ENCODE results near the gene TEX35. TPM values are rescaled to one million over a fixed set of nuclear protein-coding genes. Genes with fewer than 3 reads are reported as not detected.

The TEX35 gene
- total and polyA plus RNA-seq, 10 of the 15 experiments (the other 5 are each of a cell fraction or from before 2014, with no cell fraction given): not detected

DNA sequence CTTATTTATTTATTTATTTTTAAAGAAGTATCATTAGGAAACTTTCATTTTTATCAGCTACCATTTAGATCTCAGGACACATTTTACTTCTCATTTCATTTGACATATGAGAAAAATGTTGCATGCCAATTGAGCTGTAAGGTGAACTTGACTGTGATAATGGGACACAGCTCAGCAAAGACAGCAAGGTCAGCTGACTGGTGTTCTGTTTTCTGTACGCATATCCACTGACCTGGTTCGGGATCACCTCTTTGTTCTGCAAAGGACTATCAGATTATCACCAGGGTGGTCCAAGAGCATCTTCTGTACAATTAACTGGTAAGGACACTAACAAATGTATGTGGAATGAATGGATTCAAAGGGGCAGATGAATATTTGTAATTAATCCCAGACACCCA is 51.9 kb downstream of the TEX35 start:
- BruUV-seq (replicated peaks): no TSS peak
- no peaks in the 10 kb centered on the region for H3K36me3 ChIP-seq (ENCODE audit: control insufficient read depth in 2 of 2, insufficient read depth in 2 of 2, low read length in 1 of 2)
- no peak overlapping the region for H3K9ac ChIP-seq (ENCODE audit: control insufficient read depth, insufficient read depth, low read length)
- ChIA-PET CTCF (interaction anchor here (0.6 to 1.7 kb wide), 4 partner anchors 8 to 1272 kb away, joined by 3 to 7 read pairs (median 3); no protein-coding TSS in a partner anchor), SMC1A (ENCODE audit: uncharacterized antibody, unreplicated experiment) (interaction anchor here (0.8 to 2.8 kb wide), 4 partner anchors 8 to 41 kb away, joined by 3 to 13 read pairs (median 6); no protein-coding TSS in a partner anchor), RAD21 (ENCODE audit: unreplicated experiment) (interaction anchor here (0.9 kb wide), 1 partner anchor 189 kb away, joined by 3 read pairs; no protein-coding TSS in a partner anchor), POLR2A (interaction anchor here (1.2 kb wide), 1 partner anchor 9 kb away, joined by 3 read pairs; no protein-coding TSS in a partner anchor)
- no peak overlapping the region for H3K27ac ChIP-seq (ENCODE audit: control insufficient read depth, insufficient read depth)
- no peaks in the 10 kb centered on the region; the same call in 2 of the 3 replicates for H3K9me3 ChIP-seq (replicated peaks; ENCODE audit: control insufficient read depth, insufficient read depth, low read length)
- H4K20me1 ChIP-seq (ENCODE audit: control insufficient read depth, insufficient read depth): no peaks in the 10 kb centered on the region
- no peaks in the 10 kb centered on the region for H3K79me2 ChIP-seq (ENCODE audit: control insufficient read depth, insufficient read depth, low read length)
- no peak overlapping the region for H3K4me3 ChIP-seq
- intact Hi-C loops (cut with micrococcal nuclease; ENCODE audit: unreplicated experiment): loop anchor here (5.0 kb wide), 1 partner anchor 43 kb away; no protein-coding TSS in a partner anchor
- DNase-seq (ENCODE audit: low read depth, low spot score): no peak
- H3K27me3 ChIP-seq (replicated peaks in 1 of 2; ENCODE audit: control insufficient read depth in 2 of 2, insufficient read depth in 2 of 2, low read length in 1 of 2): no peaks in the 10 kb centered on the region
- WGBS (ENCODE audit: insufficient coverage, insufficient replicate concordance, low lambda C conversion rate, missing lambda C conversion rate): 93% methylated on average over 2 of the region's 2 CpGs
- H2AFZ ChIP-seq (ENCODE audit: control insufficient read depth, low read depth, low read length): no peak overlapping the region
- FAIRE-seq: no peak
- H3K4me2 ChIP-seq (ENCODE audit: control insufficient read depth, insufficient read depth): no peak overlapping the region
- no peak for ATAC-seq
- TF ChIP-seq, protein P1, sequence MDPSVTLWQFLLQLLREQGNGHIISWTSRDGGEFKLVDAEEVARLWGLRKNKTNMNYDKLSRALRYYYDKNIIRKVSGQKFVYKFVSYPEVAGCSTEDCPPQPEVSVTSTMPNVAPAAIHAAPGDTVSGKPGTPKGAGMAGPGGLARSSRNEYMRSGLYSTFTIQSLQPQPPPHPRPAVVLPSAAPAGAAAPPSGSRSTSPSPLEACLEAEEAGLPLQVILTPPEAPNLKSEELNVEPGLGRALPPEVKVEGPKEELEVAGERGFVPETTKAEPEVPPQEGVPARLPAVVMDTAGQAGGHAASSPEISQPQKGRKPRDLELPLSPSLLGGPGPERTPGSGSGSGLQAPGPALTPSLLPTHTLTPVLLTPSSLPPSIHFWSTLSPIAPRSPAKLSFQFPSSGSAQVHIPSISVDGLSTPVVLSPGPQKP (IDR thresholded peaks at IDR 0.05; ENCODE audit: low read depth, low read length): no peak
- TF ChIP-seq, protein P2, sequence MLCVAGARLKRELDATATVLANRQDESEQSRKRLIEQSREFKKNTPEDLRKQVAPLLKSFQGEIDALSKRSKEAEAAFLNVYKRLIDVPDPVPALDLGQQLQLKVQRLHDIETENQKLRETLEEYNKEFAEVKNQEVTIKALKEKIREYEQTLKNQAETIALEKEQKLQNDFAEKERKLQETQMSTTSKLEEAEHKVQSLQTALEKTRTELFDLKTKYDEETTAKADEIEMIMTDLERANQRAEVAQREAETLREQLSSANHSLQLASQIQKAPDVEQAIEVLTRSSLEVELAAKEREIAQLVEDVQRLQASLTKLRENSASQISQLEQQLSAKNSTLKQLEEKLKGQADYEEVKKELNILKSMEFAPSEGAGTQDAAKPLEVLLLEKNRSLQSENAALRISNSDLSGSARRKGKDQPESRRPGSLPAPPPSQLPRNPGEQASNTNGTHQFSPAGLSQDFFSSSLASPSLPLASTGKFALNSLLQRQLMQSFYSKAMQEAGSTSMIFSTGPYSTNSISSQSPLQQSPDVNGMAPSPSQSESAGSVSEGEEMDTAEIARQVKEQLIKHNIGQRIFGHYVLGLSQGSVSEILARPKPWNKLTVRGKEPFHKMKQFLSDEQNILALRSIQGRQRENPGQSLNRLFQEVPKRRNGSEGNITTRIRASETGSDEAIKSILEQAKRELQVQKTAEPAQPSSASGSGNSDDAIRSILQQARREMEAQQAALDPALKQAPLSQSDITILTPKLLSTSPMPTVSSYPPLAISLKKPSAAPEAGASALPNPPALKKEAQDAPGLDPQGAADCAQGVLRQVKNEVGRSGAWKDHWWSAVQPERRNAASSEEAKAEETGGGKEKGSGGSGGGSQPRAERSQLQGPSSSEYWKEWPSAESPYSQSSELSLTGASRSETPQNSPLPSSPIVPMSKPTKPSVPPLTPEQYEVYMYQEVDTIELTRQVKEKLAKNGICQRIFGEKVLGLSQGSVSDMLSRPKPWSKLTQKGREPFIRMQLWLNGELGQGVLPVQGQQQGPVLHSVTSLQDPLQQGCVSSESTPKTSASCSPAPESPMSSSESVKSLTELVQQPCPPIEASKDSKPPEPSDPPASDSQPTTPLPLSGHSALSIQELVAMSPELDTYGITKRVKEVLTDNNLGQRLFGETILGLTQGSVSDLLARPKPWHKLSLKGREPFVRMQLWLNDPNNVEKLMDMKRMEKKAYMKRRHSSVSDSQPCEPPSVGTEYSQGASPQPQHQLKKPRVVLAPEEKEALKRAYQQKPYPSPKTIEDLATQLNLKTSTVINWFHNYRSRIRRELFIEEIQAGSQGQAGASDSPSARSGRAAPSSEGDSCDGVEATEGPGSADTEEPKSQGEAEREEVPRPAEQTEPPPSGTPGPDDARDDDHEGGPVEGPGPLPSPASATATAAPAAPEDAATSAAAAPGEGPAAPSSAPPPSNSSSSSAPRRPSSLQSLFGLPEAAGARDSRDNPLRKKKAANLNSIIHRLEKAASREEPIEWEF (IDR thresholded peaks at IDR 0.05; ENCODE audit: insufficient replicate concordance, low read depth, low read length): no peak
- TF ChIP-seq MTA3 (IDR thresholded peaks at IDR 0.05; ENCODE audit: borderline replicate concordance, low read length): no peak
- TF ChIP-seq, protein P3, sequence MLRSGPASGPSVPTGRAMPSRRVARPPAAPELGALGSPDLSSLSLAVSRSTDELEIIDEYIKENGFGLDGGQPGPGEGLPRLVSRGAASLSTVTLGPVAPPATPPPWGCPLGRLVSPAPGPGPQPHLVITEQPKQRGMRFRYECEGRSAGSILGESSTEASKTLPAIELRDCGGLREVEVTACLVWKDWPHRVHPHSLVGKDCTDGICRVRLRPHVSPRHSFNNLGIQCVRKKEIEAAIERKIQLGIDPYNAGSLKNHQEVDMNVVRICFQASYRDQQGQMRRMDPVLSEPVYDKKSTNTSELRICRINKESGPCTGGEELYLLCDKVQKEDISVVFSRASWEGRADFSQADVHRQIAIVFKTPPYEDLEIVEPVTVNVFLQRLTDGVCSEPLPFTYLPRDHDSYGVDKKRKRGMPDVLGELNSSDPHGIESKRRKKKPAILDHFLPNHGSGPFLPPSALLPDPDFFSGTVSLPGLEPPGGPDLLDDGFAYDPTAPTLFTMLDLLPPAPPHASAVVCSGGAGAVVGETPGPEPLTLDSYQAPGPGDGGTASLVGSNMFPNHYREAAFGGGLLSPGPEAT (IDR thresholded peaks at IDR 0.05; ENCODE audit: low read depth): no peak
- TF ChIP-seq, protein P4, sequence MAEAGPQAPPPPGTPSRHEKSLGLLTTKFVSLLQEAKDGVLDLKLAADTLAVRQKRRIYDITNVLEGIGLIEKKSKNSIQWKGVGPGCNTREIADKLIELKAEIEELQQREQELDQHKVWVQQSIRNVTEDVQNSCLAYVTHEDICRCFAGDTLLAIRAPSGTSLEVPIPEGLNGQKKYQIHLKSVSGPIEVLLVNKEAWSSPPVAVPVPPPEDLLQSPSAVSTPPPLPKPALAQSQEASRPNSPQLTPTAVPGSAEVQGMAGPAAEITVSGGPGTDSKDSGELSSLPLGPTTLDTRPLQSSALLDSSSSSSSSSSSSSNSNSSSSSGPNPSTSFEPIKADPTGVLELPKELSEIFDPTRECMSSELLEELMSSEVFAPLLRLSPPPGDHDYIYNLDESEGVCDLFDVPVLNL (IDR thresholded peaks at IDR 0.05; ENCODE audit: low read depth, low read length): no peak
- H3K4me1 ChIP-seq (ENCODE audit: control insufficient read depth, insufficient read depth, low read length): no peaks in the 10 kb centered on the region; the same call in 1 of the 2 replicates
- in situ Hi-C loops (cut with MboI): no loop called here

Measured in GM12878 (cell line).